AG04449 (cell line): Measurements from ENCODE around the gene CACNA1B.

ENCODE experiments used
- CTCF ChIA-PET: fragments of 350-600 bp; formaldehyde crosslinking; extraction: SDS; loops from one replicate; lab custom pipeline; 2021; ENCODE audit warnings: antibody characterized with exemption; lab: Yijun Ruan, JAX
- POLR2A ChIA-PET: fragments of 400-600, 350-600 bp; formaldehyde crosslinking; extraction: SDS; loops from one replicate; lab custom pipeline; 2020; ENCODE audit warnings: antibody characterized with exemption, inconsistent platforms; lab: Yijun Ruan, JAX
- DNase-seq: peaks from one replicate; pipeline ENCODE4 v3.0.0-alpha.2; 2010; ENCODE audit warnings: low read depth, low spot score
- H3K4me3 ChIP-seq: 2 replicates; pipeline ENCODE4 v1.5.1; 2011; ENCODE audit warnings: low read depth, mild to moderate bottlenecking, control low read depth, low read length
- TF ChIP-seq, protein P1 (sequence below): IDR thresholded peaks from one replicate; pipeline ENCODE4 v1.5.1; 2011; ENCODE audit warnings: mild to moderate bottlenecking, moderate library complexity, low read length, control low read depth, inconsistent platforms; ENCODE audit not compliant: insufficient read depth; ENCODE audit errors: missing control alignments

Gene CACNA1B

DNA sequence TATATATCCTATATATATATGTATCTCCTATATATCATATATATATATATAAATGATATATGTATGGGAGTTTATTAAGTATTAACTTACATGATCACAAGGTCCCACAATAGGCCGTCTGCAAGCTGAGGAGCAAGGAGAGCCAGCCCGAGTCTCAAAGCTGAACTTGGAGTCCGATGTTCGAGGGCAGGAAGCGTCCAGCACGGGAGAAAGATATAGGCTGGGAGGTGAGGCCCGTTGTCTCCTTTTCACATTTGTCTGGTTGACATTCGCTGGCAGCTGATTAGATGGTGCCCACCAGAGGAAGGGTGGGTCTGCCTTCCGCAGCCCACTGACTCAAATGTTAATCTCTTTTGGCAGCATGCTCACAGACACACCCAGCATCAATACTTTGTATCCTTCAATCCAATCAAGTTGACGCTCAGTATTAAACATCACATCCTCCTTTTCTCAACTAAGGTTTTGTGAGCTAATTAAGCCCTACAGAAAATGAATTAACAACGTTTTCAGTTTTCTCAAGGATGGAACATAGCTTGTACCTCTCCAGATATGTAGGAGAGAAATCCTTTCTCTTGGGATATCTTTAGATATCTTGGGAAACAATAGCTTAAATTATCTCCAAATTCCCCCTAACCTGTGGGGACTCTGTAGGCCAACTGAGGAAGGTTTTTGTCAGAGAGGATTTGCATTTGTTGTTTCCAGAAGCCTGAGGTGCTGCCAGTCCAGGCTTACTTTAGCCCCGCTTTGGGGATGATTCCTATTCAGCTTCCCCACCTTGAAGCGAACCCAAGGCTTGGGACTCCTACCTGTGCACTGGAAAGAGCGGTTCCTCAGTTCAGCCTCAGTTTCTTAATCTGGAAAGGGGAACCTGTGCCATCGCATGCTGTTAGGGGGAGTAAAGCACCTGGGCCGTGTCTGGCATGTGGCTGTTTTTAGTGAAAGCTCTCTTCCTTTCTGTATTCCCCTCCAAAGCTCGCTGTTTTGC, 163.2 kb downstream of the CACNA1B start:
- no peak overlapping the region for H3K4me3 ChIP-seq
- DNase-seq, result no peak
- ChIA-PET CTCF (no interaction called here), POLR2A (no interaction called here)
- TF ChIP-seq, protein P1, sequence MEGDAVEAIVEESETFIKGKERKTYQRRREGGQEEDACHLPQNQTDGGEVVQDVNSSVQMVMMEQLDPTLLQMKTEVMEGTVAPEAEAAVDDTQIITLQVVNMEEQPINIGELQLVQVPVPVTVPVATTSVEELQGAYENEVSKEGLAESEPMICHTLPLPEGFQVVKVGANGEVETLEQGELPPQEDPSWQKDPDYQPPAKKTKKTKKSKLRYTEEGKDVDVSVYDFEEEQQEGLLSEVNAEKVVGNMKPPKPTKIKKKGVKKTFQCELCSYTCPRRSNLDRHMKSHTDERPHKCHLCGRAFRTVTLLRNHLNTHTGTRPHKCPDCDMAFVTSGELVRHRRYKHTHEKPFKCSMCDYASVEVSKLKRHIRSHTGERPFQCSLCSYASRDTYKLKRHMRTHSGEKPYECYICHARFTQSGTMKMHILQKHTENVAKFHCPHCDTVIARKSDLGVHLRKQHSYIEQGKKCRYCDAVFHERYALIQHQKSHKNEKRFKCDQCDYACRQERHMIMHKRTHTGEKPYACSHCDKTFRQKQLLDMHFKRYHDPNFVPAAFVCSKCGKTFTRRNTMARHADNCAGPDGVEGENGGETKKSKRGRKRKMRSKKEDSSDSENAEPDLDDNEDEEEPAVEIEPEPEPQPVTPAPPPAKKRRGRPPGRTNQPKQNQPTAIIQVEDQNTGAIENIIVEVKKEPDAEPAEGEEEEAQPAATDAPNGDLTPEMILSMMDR, result no peak

GRCh38 chr9:138042146-138042545, 164.6 kb downstream of the CACNA1B start:
- TF ChIP-seq, protein P1, result no peak
- ChIA-PET CTCF (no interaction called here), POLR2A (no interaction called here)
- DNase-seq, result no peak
- H3K4me3 ChIP-seq, result no peak overlapping the region

DNA sequence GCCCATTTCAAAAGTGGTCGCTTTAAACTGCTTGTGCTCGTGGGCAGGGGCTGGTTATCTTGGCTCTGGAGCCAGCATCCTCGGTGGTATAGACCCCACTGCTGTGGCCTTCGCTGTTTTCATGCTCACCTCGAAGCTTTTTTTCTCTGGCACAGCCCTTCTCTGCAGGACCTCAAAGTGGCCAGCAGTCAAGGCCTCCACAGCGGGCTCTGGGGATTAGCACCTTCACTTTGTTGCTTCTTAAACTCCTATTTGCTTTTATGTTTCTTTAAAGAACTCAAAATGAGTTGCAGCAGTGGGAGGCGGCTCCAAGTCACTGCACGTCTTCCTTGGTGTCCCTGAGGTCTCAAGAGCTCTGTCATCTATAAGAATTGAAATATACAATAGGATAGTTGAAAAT, 165.1 kb downstream of the CACNA1B start:
- CTCF ChIA-PET, result no interaction called here
- no peak overlapping the region for H3K4me3 ChIP-seq
- DNase-seq, result no peak
- POLR2A ChIA-PET, result no interaction called here
- TF ChIP-seq, protein P1, result no peak

- ChIA-PET CTCF (no interaction called here), POLR2A (no interaction called here)
- no peak for DNase-seq
Measured at GRCh38 chr9:138043061-138043410, 165.5 kb downstream of the CACNA1B start.

DNA sequence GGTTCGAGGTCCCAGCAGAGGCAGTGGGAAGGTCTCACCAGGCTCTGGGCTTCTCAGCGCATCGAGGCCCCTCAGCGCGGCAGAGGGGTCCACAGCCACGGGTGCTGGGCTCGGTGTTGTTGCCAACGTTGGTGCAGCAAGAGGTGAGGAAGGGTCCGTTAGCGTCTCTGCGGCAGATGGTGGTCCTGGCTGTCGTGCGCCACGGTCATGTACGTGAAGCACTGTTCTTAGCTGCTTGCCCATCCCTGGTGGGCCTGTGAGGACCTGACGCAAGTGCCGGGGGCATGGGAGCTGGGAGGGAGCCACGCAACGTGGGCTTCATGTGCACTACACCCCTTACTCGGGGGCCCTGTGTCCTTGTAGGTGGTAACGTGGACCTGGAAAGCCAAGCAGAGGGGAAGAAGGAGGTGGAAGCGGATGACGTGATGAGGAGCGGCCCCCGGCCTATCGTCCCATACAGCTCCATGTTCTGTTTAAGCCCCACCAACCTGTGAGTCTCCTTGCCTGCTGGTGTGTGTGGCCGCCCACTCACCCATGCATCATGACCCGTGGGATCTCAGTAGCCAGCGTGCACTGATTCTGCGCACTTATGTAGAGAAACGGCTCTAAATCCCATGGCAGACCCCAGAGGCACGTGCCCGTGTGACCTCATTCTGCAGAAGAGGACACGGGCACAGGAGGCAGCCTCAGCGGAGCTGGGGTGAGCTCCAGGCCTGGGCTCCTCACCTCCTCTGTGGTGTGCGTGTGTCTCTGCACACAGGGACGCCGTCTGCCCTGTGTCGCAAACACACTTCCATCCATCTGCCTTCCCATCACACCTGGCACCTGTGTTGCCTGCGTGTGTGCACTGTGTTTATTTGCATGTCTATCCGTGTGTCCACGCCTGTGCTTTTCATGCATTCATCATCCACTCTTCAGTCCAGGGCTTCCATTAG, 166.1 kb downstream of the CACNA1B start:
- H3K4me3 ChIP-seq, result no peak overlapping the region
- CTCF ChIA-PET, result no interaction called here
- POLR2A ChIA-PET, result no interaction called here
- TF ChIP-seq, protein P1, result no peak
- no peak for DNase-seq

More at GRCh38 chr9:138043061-138043410, 165.5 kb downstream of the CACNA1B start:
- TF ChIP-seq, protein P1, result no peak
- H3K4me3 ChIP-seq, result no peak overlapping the region
